ENCODE results near the gene BAG5.

BAG5 gene

DNA sequence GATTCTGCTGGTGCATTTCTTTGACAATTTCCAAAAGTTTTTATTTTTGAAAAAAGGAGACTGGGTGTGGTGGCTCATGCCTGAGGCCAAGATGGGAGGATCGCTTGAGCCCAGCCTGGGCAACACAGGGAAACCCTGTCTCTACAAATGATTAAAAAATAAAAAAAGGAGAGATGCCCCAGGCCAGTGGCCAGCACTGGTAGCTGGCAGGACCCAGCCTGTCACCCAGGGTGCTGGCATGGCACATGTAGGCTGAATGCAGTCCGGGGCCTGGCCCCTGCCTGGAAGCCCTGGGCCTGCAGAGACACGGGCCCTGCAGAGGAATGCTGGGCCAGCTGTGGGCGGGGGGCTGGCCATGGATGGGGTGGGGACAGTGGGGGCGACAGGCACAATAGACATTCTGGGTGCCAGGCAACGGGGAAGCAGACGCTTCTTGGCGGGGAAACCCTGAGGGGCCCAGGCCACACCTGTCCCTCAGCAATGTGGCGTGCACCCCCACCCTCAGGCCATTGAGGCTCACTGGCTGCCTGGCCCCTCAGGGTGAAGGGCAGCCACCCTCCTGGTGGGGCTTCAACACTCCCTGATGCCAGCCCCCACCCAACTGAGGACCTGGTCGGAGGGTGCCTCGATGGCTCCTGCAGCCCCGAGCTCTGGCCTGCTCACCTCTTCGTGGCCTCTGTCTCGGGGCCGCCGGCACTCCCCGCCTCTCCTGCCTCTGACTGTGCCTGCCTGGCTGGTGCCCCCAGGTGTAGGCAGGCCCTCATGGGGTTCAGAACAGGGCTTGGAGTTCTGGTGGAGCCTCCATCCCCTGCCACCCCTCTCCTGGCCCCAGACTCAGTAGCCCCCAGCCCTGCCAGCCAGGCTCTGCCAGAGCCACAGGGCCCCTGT lies 21.4 kb downstream of the BAG5 start:
- no peak overlapping the region for H2AFZ ChIP-seq (ENCODE audit: low read depth)
- H3K36me3 ChIP-seq (ENCODE audit: insufficient read depth) = no peaks in the 10 kb centered on the region
- H3K27ac ChIP-seq = no peak overlapping the region
- no peaks in the 10 kb centered on the region for H3K79me2 ChIP-seq (ENCODE audit: insufficient read depth, low read depth)
- H4K20me1 ChIP-seq (ENCODE audit: insufficient read depth) = no peaks in the 10 kb centered on the region
- no peak overlapping the region for H3K4me3 ChIP-seq (IDR thresholded peaks at IDR 0.05; ENCODE audit: insufficient read depth, low read depth, low read length)
- no peak overlapping the region for H3K4me2 ChIP-seq
- peaks cover 6% of the 10 kb centered on the region; the same call in 1 of the 2 replicates for H3K27me3 ChIP-seq (ENCODE audit: insufficient read depth, low read depth)
- H3K9ac ChIP-seq = no peak overlapping the region
- TF ChIP-seq, protein P1, sequence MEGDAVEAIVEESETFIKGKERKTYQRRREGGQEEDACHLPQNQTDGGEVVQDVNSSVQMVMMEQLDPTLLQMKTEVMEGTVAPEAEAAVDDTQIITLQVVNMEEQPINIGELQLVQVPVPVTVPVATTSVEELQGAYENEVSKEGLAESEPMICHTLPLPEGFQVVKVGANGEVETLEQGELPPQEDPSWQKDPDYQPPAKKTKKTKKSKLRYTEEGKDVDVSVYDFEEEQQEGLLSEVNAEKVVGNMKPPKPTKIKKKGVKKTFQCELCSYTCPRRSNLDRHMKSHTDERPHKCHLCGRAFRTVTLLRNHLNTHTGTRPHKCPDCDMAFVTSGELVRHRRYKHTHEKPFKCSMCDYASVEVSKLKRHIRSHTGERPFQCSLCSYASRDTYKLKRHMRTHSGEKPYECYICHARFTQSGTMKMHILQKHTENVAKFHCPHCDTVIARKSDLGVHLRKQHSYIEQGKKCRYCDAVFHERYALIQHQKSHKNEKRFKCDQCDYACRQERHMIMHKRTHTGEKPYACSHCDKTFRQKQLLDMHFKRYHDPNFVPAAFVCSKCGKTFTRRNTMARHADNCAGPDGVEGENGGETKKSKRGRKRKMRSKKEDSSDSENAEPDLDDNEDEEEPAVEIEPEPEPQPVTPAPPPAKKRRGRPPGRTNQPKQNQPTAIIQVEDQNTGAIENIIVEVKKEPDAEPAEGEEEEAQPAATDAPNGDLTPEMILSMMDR (conservative IDR thresholded peaks at IDR 0.05; ENCODE audit: low read depth, low read length) = no peak
- H3K4me1 ChIP-seq (ENCODE audit: low read depth, poor library complexity, severe bottlenecking) = no peaks in the 10 kb centered on the region

DNA sequence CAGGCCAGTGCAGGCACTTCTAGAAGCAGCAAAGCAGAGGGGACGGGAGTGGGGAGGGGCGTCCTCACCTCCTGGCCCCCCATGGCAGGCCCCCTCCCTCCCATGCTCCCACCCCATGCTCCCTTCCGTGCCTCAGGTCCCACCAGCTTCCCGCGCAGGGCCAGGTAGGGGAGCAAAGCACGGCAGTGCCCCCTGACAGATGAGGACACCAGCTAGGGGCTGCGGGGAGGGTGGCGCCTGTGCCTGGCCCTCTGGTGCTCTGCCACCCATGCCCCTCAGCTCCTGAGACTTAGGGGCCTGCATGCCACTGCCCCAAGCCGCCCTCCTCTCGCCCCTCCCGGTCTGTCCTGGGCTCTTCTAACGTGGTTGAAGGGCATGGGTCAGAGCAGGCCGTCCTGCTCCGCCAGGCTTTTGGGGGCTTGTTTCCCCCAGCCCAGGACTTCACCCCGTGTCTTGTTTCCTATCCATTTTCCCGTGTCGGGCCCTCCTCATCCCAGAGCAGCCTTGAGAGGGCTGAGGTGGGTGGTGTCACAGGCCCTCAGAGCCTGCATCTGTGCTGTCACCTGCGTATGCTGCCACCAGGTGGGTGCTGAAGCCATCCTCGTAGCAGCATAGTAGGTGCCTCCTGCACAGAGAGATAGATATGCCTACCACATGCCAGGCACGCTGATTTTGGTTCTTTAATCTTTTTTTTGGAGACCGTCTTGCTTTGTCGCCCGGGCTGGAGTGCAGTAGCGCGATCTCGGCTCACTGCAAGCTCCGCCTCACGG lies 23.2 kb downstream of the BAG5 start:
- Histone ChIP-seq H4K20me1 (ENCODE audit: insufficient read depth) (no peaks in the 10 kb centered on the region), H3K27ac (no peak overlapping the region), H3K4me1 (ENCODE audit: low read depth, poor library complexity, severe bottlenecking) (no peaks in the 10 kb centered on the region), H2AFZ (ENCODE audit: low read depth) (no peak overlapping the region), H3K36me3 (ENCODE audit: insufficient read depth) (no peaks in the 10 kb centered on the region), H3K4me2 (no peak overlapping the region), H3K4me3 (IDR thresholded peaks at IDR 0.05; ENCODE audit: insufficient read depth, low read depth, low read length) (no peak overlapping the region), H3K79me2 (ENCODE audit: insufficient read depth, low read depth) (no peaks in the 10 kb centered on the region), H3K9ac (no peak overlapping the region), H3K27me3 (ENCODE audit: insufficient read depth, low read depth) (peaks cover 6% of the 10 kb centered on the region; the same call in 1 of the 2 replicates)
- TF ChIP-seq, protein P1 (conservative IDR thresholded peaks at IDR 0.05; ENCODE audit: low read depth, low read length) = no peak

DNA sequence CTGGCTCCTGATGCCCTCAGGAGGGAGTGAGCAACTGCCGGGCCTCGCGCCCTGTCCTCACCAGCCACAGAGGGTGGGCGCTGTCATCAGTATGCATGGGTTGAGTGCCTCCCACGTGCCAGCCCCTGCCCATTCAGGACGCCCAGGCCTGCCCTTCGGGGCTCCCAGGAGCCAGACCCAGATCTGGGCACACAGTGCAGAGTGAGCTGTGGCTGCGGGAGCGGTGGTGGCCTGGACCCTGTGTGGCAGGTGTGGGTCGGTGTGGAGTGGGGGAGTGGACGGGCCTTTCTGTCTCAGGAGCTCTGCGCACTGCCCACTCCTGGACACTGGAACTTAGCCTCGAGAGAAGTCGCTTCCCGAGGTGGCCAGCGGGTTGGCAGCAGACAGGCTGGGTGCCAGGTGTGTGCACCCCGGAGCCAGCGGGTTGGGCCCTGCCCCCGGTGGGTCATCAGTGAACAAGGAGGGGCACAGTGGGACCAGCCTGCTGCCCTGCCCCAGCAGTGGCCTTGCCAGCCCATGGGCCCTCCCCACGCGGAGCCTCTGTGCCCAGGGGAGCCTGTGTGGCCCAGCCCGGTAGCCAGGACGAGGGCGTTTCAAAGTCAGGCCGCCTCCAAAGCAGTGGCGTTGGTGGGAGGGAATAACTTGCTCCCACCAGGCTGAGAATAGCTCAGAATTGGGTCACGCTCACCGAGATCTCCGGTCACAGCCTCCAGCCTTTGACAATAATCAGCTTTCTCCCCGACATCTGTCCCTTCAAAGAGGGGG lies 24.0 kb downstream of the BAG5 start:
- Histone ChIP-seq H4K20me1 (ENCODE audit: insufficient read depth) (no peaks in the 10 kb centered on the region), H3K79me2 (ENCODE audit: insufficient read depth, low read depth) (no peaks in the 10 kb centered on the region), H3K27me3 (ENCODE audit: insufficient read depth, low read depth) (peaks cover 6% of the 10 kb centered on the region; the same call in 1 of the 2 replicates), H3K4me2 (no peak overlapping the region), H3K27ac (no peak overlapping the region), H3K9ac (no peak overlapping the region), H3K36me3 (ENCODE audit: insufficient read depth) (no peaks in the 10 kb centered on the region), H3K4me3 (IDR thresholded peaks at IDR 0.05; ENCODE audit: insufficient read depth, low read depth, low read length) (no peak overlapping the region), H2AFZ (ENCODE audit: low read depth) (no peak overlapping the region), H3K4me1 (ENCODE audit: low read depth, poor library complexity, severe bottlenecking) (no peaks in the 10 kb centered on the region)
- TF ChIP-seq, protein P1 (conservative IDR thresholded peaks at IDR 0.05; ENCODE audit: low read depth, low read length) = no peak

Data from KMS-11 (cell line).